NCI-H526 (cell line): ENCODE measurements around the gene ARID1B.

Experiments used
- DNase-seq, 2 experiments: peaks; one replicate each; lab custom pipeline; 2025; lab: John Stamatoyannopoulos, UW

Gene ARID1B

GRCh38 chr6:156852147-156852857 lies 75.1 kb downstream of the ARID1B start:
- peak in 1 of 2 experiments; percentile 16 for DNase-seq

DNA sequence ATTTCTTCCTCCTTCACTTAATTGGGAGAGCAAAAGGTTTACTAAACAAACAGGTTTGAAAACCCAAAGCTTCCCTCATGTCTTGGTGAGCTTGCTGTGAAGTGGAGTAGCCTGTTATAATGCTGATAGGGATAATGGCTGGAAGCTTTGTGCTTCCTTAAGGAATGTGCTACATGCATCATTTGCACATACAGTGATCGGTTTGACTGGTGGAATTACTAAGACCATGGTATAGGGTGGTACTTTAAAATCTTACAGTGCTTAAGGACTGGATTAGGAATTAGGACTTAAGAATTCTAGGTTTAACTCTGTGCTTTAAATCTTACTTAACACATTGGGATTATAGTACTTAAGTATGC lies 75.7 kb downstream of the ARID1B start:
- DNase-seq, result no peak

DNA sequence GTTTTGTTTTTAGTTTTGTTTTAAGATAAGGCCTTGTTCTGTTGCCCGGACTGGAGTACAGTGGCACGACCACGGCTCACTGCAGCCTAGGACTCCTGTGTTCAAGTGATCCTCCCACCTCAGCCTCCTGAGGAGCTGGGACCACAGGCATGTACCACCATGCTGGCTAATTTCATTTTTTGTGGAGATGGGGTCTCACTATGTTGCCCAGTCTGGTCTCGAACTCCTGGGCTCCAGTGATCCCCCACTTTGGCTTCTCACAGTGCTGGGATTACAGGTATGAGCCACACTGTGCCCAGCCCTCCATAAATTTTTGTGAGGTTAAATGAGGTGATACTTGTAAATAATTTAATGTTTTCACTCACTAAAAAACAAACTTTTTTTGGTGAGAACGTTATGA lies 76.6 kb downstream of the ARID1B start:
- no peak for DNase-seq

GRCh38 chr6:156854466-156855161 lies 77.4 kb downstream of the ARID1B start:
- DNase-seq, result no peak

GRCh38 chr6:156857573-156857972 lies 80.4 kb downstream of the ARID1B start:
- peak; percentile 67 for DNase-seq

DNA sequence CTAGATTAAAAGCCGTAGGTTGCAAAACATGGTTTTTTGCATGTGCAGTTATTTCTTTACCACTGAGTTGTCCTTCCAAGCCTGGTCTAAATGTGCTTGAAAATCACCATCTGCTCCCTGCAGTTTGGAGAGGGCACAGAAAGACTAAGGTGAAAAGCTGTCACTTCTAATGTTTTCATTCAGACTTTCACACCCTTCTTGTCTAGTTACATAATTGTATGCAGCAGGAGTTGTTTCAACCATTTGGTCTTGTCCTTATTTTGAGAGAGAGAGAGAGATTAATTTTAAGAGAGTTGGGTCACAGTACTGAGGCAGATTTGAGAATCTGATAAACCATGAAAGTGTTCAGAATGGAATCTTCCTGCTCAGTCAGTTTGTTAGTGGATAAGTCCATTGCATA lies 82.5 kb downstream of the ARID1B start:
- DNase-seq, result no peak

- DNase-seq, result no peak
Observed at GRCh38 chr6:156862711-156863110, 85.5 kb downstream of the ARID1B start.

- DNase-seq, result no peak
Observed at GRCh38 chr6:156863504-156863903, 86.3 kb downstream of the ARID1B start.

DNA sequence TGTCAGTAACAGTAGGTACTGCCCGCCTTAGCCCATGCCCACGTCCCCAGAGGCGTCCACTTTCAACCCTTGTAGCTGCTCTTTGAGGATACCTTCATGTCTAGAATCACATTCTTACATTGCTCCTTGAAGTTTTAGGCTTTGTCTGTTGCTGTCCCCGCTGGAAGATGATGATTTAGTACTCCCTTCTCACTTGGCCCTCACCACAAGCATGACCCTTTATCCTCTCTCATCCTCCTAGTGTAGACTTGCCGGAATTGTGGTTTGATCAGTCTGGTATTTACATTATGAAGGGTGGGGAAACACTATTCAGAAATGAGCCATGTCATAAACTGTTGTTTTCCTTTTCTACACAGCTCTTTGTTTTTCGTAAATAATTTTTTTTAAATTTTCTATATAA lies 87.4 kb downstream of the ARID1B start:
- DNase-seq, result no peak

- no peak for DNase-seq
Observed at GRCh38 chr6:156865019-156865629, 87.9 kb downstream of the ARID1B start.

DNA sequence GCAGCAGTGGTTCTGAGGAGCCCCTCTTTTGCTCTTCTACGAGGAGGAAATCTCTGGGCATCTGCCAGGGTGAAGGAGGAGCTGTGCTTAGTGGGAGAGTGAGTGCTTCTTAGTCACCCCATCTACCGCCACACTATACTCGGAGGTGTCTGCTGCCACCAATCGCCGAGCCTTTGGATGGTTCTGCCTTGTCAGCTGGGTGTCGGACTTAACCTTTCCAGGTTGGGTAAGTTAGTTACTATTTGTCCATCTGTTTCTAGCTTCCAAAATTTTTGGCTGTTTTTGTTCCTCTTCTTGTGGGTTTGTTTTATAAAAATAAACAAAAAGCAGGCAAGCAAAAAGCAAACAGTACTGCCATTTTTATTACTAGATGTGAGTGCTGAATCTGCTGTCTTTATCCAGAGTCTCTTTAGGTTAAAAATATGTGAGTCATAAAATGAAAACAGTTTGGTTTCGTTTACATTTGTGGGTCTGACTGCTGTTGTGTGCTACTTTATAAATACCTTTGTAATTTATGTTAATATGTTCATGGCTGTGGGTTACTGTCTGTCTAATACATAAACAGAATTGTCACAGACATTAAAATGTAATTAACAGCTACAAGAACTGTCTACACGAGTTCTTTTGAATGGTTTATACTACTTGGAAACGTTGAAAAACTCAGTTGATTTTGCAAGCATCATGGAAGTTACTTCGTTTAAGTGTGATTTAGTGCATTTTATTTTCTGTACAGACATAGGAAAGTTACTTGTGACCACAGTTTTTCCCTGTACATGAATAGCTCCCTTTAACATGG lies 89.2 kb downstream of the ARID1B start:
- DNase-seq, result peak; percentile 3 to 42

GRCh38 chr6:156867121-156867520 lies 89.9 kb downstream of the ARID1B start:
- DNase-seq, result peak in 1 of 2 experiments; percentile 35

GRCh38 chr6:156868385-156868784 lies 91.2 kb downstream of the ARID1B start:
- DNase-seq, result no peak

DNA sequence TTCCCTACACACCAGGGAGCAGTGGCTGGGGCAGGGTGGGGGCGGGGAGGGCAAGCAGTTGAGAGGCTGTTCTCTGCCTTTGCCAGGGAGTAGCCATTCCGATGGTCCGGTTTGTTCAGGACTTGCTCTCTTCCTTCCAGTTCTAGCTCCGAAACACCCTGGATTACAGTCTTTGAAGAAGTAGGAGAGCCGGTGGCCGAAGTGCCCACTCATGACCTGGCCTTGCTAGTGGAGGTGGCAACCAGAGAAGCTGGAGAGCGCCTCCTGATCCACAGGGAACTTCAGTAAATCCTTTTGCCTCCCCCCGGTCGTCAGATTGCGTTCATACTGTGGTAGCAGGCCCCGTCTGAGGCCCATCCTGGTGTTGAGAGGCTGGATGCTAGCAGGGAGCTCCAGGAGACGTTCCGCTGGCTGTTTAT lies 92.8 kb downstream of the ARID1B start:
- no peak for DNase-seq

- DNase-seq, result no peak
Observed at GRCh38 chr6:156870924-156871539, 93.9 kb downstream of the ARID1B start.

DNA sequence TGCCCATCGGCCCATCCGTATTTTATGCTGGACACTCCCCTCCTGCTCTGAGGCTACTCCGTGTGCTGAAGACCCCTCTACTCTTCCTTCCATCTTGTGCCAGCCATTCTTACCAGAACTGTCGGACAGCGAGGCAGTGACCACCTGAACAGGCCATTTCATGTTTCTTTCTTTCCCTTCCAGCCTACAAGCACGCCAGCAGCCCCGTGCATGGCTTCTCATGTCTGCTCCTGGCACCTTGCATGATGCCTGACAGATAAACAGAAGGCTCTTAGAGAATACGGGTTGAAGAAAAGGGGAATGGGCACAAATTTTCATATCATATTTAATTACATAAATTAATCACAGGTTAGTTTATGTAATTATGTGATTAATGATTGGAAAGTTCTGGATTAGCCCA lies 95.7 kb downstream of the ARID1B start:
- DNase-seq, result no peak

GRCh38 chr6:156873654-156874380 lies 96.6 kb downstream of the ARID1B start:
- no peak for DNase-seq

DNA sequence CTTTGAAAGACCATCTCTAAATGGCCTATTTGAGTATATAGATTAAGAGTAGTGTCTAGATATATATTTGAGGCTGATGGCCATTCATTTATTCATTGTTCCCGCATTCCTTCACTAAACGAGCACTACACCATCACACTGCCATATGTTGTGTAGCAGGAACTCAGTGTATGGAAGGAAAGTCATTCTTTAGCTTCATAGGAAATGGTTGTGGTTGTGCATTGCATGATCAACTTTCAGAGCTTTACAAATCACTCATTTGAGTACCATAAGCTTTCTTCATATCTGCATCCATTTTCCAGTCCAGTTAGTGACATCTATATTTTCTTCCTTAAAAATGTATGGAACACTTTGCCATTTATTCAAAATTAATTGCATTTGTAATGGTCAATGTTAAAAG lies 97.9 kb downstream of the ARID1B start:
- no peak for DNase-seq

DNA sequence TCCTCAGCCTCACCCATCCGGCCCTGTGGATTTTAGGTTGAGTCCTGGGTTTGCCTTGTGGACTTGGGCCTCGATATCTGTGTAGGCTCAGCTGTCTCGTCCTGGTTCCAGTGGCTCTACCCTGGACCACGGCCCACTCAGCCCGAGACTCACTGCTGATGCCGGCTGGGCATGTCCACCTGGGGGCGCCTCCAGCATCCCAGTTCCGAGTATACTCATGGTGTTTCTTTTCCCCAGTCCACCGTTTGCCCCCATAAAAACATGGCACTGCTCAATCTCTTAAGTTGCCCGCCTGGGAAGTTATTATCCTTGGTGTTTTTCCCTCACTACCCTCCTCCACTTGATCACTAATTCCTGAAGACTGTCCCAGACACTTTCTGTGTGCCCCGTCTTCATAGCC lies 99.1 kb downstream of the ARID1B start:
- DNase-seq, result peak in 1 of 2 experiments; percentile 22

DNA sequence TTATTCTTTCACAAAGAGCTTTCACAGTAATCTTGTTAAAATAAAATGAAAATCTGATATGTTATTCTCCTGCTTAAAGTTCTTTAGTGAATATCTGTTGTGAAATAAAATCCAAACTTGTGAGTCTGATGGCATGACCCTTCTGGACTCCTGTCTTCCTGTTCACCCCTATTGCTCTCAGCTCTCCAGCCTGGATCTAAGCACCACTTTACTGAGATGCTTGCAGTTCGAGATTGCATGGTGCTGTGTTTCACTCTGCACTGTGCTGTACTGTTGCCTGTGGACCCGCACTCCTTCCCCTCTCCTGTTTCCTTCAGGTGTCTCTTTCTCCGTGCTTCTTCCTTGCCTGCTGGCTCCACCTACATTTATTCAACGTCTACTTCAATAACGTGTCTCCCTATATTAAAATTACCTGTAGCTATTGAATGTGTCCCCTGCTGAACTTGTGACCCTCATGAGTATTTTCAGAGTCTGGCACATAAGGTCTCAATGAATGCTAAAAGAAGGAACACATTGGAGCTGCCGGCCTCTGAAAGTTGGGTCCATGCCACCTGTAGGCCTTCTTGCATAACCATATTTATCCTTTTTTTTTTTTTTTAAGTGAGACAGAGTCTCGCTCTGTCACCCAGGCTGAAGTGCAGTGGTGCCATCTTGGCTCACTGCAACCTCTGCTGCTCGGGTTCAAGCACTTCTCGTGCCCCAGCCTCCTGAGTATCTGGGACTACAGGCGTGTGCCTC lies 100.1 kb downstream of the ARID1B start:
- no peak for DNase-seq

GRCh38 chr6:156878681-156879080 lies 101.5 kb downstream of the ARID1B start:
- DNase-seq, result no peak
